NCI-H774 (cell line): Measurements from ENCODE around the gene CMTR2.

Experiments
- DNase-seq: peaks from one replicate; lab custom pipeline; 2025; lab: John Stamatoyannopoulos, UW

Gene CMTR2

DNA sequence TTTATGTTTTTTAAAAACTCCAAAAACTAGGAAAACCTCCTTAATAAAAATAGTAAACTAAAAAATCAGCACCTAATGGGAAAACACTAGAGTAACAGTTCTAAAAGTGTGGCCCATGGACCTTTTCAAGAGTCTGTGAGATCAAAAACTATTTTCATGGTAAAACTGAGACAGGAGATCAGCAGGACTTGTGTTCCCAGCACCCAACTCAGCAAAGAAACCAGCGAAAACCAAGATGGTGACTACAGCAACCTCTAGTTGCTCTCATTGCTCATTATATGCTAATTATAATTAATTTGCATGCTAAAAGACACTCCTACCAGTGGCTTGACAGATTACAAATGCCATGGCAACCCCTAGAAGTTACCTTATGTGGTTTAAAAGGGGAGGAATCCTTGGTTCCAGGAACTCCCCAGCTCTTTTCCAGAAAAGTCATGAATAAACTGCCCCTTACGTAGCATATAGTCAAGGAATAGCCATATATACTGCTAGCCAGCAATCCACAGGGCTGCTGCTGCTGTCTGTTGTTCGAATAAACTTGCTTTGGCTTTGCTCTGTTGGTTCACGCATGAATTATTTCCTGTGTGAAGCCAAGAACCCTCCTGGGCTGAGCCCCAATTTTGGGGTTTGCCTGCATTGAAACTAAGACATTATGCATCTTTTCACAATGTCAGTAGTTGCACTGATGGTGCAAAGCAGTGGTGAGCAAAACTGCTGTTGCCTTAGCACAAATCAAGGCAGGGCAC is 12.4 kb downstream of the CMTR2 start:
- no peak for DNase-seq

DNA sequence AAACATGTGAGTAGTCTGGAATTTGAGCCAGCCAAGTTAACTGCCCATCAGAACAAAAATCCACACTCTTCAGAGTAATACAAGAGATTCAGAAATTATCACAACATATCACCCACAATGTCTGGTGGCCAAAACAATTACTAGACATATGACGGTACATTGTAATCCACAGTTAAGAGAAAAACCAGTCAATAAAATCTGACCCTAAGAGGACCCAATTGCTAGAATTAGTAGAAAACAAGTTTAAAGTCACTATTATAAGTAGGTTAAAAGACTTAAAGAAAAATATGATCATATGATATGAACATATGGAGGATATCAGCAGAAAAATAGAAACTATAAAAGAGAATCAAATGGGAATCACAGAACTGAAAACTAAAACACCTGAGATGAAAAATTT is 15.8 kb downstream of the CMTR2 start:
- no peak for DNase-seq

DNA sequence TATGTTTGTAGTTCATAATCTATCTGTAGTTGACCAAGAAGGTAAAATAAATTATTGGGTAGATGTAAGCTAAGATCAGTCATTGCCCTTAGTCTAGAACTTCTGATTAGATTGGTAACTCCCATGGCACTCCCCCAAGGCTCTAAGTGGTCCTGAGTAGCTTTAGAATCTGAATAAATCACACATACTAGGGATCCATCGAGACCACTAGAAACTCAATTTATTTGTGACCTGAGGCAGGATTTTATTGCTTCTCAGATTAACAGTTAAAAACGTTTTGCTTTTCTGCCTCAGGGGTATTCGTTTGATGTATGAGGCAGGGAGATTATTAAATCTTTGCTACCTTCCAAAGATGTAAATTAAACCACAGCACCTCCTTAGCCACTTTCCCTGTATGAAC is 24.9 kb downstream of the CMTR2 start:
- no peak for DNase-seq

DNA sequence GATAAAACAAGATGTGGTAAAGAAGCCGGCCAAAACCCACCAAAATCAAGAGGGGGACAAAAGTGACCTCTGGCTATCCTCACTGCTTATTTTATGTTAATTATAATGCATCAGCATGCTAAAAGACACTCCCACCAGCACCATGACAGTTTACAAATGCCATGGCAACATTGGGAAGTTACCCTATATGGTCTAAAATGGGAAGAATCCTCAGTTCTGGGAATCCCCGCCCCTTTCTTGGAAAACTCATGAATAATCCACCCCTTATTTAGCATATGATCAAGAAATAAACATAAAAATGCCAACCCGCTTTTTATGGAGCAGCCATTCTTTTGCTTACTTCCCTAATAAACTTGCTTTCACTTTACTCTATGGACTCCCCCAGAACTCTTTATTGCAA is 25.6 kb downstream of the CMTR2 start:
- DNase-seq, result no peak

DNA sequence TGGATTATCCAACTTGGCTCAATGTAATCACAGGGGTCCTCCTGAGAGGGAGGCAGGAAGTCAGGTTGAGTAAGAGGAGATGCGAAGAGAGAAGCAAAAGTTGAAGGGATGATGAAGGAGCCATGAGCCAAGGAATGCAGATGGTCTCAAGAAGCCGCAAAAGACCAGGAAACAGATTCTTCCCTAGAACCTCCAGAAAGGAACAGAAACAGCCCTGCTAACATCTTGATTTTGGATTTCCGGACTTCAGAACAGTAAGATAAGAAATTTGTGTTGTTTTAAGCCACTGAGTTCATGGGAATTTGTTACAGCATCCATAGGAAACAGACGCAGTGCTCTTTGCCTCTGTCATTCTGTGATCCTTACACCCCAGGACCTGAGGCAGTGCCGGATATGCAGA is 26.8 kb downstream of the CMTR2 start:
- DNase-seq, result no peak

DNA sequence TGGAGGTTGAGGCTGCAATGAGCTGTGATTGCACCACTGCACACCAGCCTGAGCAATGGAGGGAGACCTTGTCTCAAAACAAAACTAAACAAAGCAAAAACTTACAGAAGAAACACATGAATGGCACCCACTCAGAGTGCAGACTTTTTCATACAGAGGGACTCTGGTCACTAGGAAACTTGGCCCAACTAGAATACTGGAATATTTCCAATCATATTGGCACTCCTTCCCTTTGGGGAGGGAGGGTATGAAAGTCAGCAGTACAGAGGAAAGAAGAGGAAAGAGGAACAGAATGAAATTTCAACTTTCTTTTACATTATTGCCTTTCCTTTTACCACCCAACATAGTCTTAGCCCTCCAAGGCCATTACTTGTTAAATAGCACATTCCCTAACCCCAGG is 28.2 kb downstream of the CMTR2 start:
- DNase-seq, result no peak

DNA sequence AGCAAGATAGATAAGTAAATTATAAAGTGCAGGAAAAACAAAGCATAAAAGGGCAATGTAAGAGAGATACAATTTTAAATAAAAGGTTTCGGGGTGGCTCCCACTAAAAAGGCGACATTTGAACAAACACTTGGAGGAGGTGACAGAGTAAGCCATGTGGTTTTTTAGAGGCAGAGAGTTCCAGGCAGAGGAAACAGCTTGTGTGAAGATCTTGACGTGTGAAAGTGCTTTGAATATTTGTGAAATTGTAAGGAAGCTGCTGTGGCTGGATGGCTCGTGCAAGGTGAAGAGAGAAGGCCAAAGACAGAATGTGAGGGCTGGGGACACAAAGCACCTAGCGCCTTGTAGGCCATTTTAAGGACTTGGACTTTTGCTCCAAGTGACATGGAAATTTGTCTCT is 30.1 kb downstream of the CMTR2 start:
- DNase-seq, result no peak

DNA sequence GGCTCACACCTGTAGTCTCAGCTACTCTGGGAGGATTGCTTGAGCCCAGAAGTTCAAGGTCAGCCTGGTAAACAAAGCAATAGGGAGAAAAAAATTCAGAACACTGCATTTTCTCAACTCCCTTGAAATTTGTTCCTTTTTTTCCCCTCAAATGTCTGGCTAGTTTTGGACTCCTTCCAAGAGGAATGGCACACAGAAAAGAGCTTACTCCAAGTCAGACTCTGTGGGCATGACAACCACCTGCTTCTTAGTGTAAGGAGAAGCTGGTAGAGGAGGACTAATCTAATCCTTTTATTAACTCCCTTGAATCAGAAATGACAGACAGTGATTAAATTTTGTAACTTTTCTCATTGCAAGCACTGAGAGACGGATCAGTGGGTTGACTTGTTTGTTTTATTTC is 30.8 kb downstream of the CMTR2 start:
- DNase-seq, result no peak

DNA sequence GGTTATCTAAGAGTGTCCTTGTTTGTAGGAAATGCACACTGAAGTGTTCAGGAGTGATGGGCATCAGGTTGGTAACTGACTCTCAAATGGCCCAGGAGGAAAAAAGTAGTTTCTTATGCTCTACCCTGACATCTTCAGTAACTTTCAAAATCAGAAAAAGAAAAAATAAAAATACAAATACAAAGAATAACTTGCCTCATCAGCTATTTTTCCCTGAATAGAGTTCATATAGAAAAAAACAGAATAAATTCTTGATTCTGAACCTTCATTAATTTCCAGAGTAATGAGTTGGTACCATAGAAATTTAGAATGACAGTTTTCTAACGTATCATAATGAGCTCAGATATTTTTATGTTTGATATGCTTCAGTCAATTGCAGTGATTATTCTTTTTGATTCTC is 31.4 kb downstream of the CMTR2 start:
- DNase-seq, result no peak

DNA sequence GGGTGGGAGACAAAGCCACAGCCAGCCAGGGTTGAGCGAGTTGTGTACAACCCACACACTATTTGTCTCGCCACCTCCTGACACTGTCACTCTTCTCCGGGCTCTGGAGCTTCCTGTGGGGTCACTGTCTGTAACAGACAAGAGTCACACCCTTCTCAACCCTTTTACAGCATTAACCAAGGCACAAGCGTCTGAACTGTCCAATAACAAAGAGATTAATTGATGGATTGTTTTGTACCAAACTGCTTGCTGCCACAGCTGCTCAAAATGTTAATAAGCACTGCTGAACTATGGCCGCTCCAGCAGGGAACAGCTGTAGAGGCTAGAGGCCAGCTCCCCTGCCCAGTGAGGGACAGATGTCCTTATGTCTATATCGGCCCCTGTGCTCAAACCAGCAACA is 33.5 kb downstream of the CMTR2 start:
- DNase-seq, result no peak

DNA sequence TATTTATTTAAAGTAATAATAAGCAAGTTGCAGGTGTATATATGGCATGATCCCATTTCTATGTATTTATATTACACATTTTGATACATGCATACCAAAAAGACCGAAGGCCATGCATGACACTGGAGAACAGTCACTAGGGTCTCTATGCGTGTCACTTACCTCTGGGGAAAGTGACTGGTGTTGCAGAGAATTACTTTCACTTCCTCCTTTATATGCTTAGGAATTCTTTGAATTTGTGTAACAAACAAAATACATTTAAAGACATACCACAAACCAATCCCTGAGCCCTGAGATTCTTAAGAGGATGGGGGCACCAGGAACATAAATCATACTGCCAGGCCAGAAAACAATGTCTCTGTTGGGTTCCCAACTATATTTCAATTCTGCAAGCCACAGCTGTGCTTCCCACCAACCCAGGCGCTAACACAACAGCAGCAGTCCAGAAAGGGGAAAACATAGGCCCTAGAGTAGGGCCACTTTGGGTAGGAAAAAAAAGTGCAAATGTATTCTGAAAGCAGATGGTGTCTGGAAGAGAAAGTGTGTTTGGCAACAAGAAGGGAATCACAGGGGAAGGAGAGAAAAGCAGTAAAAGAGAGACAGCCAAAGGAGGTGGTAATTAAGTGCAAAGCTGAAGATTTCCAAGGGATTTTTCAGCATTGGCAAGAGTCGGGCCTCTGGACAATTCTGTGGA is 34.2 kb downstream of the CMTR2 start:
- DNase-seq, result no peak

DNA sequence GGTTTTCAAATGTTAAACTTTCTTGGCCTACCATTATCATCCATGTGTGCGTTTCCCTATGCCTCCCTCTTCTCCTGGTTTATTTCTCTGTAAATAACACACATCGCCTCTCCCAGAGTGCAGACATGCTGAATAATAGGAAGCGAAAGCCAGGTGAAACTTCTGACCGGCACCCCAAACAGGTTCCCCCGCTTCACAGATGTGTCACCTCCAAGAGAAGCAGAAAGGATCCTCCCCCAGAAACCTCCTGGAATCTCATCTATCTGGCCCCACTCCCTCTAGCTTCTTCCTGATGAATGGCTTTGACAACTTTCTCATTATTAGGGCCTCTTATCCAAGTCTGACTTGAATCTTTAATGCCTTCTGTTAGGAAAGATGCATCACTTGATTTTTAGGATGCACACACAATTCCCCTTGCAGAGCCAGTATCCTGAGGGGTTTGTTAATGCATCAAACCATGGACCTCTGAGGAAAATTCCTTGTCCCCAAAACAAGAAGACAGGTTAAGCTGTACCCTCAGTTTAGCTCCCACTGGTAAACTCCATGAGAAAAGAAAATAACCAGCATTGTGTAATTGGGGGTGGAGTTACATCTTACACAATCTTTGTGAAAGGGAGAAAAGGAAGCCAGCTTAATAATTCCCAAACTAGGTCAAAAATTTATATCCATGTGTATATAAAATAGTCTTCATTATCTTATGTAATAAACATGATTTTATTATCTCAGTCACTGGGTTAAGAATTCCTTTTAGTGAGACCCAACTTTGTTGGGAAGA is 38.6 kb downstream of the CMTR2 start:
- DNase-seq, result no peak

DNA sequence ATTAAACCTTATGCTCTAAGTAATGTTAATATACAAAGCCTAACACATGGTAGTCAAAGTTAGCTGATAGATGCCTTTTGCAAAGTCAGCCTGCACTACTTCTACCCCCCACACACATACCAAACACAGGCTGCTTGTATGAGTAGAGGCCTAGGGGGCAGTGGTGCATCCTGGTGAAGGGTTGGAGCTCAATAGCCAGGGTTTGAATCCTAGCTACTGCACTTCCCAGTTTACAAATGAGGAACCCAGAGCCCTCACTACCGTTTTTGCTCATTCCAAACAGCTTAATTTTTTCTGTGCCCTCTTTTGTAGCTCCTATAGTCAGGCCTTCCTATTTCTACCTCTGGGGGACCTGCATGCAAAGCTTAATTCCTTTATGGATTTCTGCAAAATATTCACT is 39.8 kb downstream of the CMTR2 start:
- no peak for DNase-seq

DNA sequence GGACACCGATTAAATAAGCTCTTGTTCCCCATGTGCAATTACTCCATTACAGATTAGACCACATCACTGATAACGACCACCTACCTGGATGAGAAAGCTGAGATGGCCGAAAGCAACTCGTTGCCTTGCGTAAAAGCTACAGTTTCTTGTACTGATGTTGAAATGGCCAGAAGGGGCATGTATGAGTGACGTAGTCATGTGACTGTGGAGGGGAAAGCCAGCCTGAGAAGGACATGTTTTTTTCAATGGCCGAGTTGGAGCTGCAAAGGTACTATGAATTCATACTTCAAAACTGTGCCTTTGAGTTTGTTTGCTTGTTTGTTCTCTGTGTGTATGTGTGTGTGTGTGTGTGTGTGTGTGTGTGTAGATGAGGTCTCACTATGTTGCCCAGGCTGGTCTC is 41.7 kb downstream of the CMTR2 start:
- no peak for DNase-seq

DNA sequence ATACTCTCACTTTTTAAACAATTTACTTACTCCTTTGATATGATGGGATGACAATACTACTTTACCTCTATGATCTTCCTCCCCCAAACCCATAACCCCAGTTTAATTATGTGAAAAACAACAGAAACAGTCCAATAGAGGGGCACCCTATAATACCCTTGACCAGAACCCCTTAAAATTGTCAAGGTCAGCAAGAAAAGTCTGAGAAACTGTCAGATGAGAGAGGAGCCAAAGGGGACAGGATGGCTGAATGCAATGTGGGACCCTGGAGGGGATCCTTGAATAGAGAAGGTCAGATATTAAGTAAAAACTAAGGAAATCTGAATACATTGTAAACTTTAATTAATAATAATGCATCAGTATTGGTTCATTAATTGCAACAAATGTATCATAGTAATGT is 42.9 kb downstream of the CMTR2 start:
- DNase-seq, result no peak

DNA sequence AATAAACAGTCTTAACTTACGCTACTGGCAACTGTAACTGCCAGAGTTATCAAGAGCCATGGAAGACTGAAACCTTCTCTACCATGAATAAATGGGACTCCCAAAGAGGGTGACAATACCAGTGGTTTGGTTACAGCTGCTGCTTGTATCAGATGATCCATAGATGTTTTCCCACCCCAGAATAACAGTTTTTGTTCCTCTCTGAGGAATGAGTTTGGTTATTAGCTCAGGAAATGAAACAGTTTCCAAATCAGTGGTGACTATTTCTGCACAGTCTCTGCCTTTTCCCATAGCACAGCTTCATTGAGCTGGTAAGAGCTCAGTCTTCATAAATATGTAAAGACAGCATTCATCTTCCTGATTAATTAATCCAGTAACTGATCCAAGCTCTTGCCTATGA is 44.7 kb downstream of the CMTR2 start:
- no peak for DNase-seq

DNA sequence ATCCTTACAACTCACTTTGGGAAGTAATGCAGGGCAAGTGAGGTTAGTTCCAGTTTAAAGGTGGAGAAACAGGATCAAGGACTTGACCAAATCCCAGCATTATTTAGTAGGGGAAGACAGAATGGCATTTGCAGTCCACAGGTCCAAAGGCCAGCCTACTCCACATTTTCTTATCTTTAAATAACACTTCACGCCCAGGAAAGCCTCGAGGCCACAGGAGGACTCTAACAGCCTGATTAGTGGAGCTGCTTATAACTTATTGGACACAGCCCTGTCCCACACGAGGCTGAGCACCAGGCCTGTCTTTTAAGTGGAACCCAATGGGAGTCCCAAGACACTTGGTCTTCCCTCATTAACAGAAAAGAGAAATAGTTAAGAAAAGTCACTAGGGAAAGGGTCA is 46.6 kb downstream of the CMTR2 start:
- no peak for DNase-seq

DNA sequence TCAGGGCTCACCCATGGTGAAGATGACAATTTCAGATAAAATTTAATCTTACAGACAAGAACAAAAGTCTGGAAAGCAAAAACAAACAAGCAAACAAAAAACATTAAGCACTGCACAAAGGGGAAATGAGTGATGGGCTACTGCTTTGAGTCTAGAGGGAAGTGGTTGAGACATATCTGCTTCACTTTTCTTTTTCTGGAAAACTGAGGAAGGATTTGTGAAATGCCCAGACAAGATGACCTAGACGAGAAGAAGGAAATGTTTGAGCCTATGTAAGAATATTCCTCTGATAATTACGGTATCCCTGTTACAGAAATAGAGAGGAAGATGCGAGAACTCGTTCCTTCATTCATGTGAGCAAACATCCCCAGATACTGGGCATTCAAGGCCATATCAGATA is 47.2 kb downstream of the CMTR2 start:
- DNase-seq, result no peak
